Tibial artery (tissue), 4 donors: Measurements from ENCODE around the gene PRR15.
"Not testable (repeated sequence)": the region's sequence is repeated elsewhere in the genome, so short reads cannot be mapped to it uniquely, and the experiment has no call there.

ENCODE experiments used
- DNase-seq, 2 donors: peaks; one replicate each; pipeline ENCODE4 v3.0.0-alpha.2; 2019
- H3K27ac ChIP-seq, 2 donors: fragments of 200-600 bp; sonication (generic) in 1 of 2; 1 replicate in 1 of 2; 2 replicates in 1 of 2; pipeline ENCODE4 v1.5.1; 2018 to 2019; ENCODE audit warnings: mild to moderate bottlenecking in 1 of 2
- H3K27me3 ChIP-seq, 2 donors: fragments of 200-600 bp; sonication (generic) in 1 of 2; one replicate each; pipeline versions ENCODE4 v1.5.1 to v1.6.0; 2016 to 2019
- H3K36me3 ChIP-seq, 3 donors: fragments of 200-600 bp; sonication (generic) in 2 of 3; one replicate each; pipeline ENCODE4 v1.5.1; 2016 to 2019; ENCODE audit warnings: mild to moderate bottlenecking in 2 of 3
- H3K4me1 ChIP-seq, 4 donors: fragments of 200-600 bp; sonication (generic) in 2 of 4; 1 replicate in 3 of 4; 2 replicates in 1 of 4; pipeline ENCODE4 v1.5.1; 2016 to 2019
- H3K4me3 ChIP-seq, 2 donors: fragments of 200-600 bp; sonication (generic) in 1 of 2; 1 replicate in 1 of 2; 2 replicates in 1 of 2; pipeline ENCODE4 v1.5.1; 2018 to 2019; ENCODE audit warnings: mild to moderate bottlenecking in 2 of 2
- H3K9me3 ChIP-seq, 3 donors: fragments of 200-600 bp; sonication (generic) in 1 of 3; one replicate each; pipeline ENCODE4 v1.5.1; 2016 to 2019
- intact Hi-C: fragments of 100-400 bp; cut with DNase I; formaldehyde crosslinking; loops from one replicate; pipeline ENCODE4 v1.15.0; 2023; ENCODE audit warnings: low total_unique reads
- TF ChIP-seq, protein P1 (sequence below), 2 experiments: fragments of 200-600 bp in 1 of 2; fragments of 450-650 bp in 1 of 2; IDR thresholded peaks; one replicate each; pipeline ENCODE4 v1.5.1; 2017 to 2019; ENCODE audit warnings: antibody characterized with exemption in 2 of 2, mild to moderate bottlenecking in 1 of 2, moderate library complexity in 1 of 2

Gene PRR15, protein sequence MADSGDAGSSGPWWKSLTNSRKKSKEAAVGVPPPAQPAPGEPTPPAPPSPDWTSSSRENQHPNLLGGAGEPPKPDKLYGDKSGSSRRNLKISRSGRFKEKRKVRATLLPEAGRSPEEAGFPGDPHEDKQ

DNA sequence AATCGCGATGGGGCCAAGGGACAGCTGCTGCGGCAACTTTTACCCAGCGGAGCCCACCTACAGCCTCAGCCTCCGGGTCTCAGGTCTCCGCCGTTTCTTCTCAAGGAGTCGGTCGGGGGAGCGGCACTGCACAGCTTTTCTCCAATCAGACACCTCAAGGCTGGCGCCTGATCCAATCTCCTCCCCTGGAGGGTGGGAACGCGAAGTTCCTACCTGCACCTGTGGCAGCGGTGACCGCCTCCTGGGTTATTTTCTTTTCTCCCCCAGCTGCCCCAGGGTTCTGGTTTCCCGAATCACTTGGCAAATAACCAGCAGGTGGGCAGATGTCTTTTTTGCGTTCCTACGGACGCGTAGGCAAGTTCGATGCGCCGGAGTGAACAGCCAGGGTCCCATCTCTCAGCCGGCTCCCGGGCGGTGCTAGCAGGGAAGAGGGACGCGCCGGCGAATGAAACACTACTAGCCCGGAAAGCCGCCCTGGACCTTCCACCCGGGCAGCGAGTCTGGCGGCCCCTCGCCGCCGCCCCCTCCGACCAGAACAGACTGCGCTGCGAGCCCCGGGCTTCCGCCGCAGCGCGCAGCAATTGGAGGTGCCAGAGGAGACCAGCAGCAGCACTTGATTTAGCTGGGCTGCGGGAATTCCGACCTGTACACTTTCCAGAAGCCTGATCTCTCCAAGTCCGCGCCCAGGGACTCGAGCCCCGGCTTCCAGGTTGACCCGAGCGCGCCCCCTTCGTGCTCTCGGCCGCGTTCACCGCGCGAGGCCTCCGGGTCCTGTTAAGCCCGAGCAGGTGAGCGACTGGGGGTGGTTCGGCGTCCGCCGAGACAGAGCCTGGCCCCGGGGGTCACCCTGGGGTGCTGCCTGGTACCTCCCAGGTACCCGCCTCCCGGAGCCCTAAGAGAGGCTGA lies at the start of gene PRR15:
Gene PRR15, plus strand, starts transcription at position 246 of the 906 bp plus-strand sequence. CDS start 2,495 bp downstream, outside the sequence.
- H3K9me3 ChIP-seq: no peaks in the 10 kb centered on the region
- peak; percentile 48 to 77 for DNase-seq
- no peaks in the 10 kb centered on the region for H3K36me3 ChIP-seq
- H3K4me3 ChIP-seq: peak within 1 kb of the TSS; percentile 50 to 57
- peak within 1 kb of the TSS; percentile 5 to 51 for H3K27ac ChIP-seq
- peaks cover 0 to 47% of the 10 kb centered on the region in 2 donors for H3K27me3 ChIP-seq
- peaks cover 0 to 41% (median 33%) of the 10 kb centered on the region in 4 donors for H3K4me1 ChIP-seq
- intact Hi-C loops: no loop called here
- TF ChIP-seq, protein P1, sequence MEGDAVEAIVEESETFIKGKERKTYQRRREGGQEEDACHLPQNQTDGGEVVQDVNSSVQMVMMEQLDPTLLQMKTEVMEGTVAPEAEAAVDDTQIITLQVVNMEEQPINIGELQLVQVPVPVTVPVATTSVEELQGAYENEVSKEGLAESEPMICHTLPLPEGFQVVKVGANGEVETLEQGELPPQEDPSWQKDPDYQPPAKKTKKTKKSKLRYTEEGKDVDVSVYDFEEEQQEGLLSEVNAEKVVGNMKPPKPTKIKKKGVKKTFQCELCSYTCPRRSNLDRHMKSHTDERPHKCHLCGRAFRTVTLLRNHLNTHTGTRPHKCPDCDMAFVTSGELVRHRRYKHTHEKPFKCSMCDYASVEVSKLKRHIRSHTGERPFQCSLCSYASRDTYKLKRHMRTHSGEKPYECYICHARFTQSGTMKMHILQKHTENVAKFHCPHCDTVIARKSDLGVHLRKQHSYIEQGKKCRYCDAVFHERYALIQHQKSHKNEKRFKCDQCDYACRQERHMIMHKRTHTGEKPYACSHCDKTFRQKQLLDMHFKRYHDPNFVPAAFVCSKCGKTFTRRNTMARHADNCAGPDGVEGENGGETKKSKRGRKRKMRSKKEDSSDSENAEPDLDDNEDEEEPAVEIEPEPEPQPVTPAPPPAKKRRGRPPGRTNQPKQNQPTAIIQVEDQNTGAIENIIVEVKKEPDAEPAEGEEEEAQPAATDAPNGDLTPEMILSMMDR (IDR thresholded peaks at IDR 0.05): no peak

DNA sequence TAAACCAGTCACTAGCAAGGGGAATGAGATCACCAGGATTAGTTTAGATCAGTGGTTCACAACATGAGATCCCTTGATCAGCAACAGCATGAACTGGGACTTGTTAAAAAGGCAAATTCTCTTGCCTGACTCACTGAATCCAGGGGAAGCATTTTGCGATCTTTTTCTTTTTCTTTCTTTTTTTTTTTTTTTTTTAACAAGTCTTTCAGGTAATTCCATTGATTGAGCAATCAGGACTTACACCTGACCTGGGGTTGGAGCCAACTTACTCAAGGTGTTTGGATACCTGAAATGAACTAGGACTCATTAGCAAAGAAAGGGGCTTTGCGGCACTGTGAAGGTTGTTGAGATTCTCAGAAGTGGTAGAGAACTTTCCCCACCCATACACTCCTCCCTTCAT lies 47.1 kb upstream of the PRR15 start:
- H3K27me3 ChIP-seq: no peaks in the 10 kb centered on the region
- no peaks in the 10 kb centered on the region for H3K36me3 ChIP-seq
- H3K4me1 ChIP-seq: no peaks in the 10 kb centered on the region
- intact Hi-C loops: no loop called here
- peaks cover 0 to 2% (median 0%) of the 10 kb centered on the region in 3 donors for H3K9me3 ChIP-seq
- no peak for DNase-seq
- H3K27ac ChIP-seq: no peak overlapping the region
- H3K4me3 ChIP-seq: no peak overlapping the region
- TF ChIP-seq, protein P1 (IDR thresholded peaks at IDR 0.05): no peak

DNA sequence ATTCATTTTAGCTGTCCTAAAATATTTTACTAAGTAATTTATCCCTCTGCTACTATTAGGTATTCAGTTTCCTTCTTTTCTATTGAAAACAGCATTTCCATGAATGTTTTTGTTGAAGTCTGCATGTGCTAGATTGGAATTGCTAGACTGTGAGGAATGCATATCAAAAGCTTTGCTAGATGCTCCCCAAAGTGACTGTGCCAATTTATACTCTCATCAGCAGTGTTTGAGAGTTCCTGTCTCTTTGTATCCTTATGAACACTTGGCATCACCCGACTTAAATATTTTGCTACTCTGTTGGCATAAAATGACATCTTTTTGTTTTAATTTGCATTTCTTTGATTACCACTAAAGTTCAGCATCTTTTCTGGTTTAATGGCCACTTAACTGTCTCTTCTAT lies 45.0 kb upstream of the PRR15 start:
- H3K4me1 ChIP-seq: no peaks in the 10 kb centered on the region
- H3K4me3 ChIP-seq: no peak overlapping the region
- peaks cover 0 to 7% (median 0%) of the 10 kb centered on the region in 3 donors for H3K9me3 ChIP-seq
- H3K27me3 ChIP-seq: no peaks in the 10 kb centered on the region
- no peak for DNase-seq
- H3K27ac ChIP-seq: no peak overlapping the region
- TF ChIP-seq, protein P1 (IDR thresholded peaks at IDR 0.05): no peak
- intact Hi-C loops: no loop called here
- H3K36me3 ChIP-seq: no peaks in the 10 kb centered on the region

DNA sequence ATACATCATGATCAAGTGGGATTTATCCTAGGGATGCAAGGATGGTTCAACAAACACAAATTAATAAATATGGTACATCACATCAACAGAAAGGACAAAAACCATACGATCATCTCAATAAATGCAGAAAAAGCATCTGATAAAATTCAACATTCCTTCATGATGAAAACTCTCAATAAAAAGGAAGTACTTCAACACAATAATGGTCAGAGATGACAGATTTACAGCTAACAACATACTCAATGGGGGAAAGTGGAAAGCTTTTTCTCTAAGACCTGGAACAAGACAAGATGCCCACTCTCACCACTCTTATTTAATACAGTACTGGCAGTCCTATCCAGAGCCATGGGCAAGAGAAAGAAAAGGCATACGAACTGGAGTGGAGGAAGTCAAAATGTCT lies 39.9 kb upstream of the PRR15 start:
- Histone ChIP-seq H3K9me3 (peaks cover 0 to 7% (median 0%) of the 10 kb centered on the region in 3 donors), H3K4me3 (no peak overlapping the region), H3K27me3 (no peaks in the 10 kb centered on the region), H3K36me3 (no peaks in the 10 kb centered on the region), H3K4me1 (no peaks in the 10 kb centered on the region), H3K27ac (no peak overlapping the region)
- TF ChIP-seq, protein P1 (IDR thresholded peaks at IDR 0.05): no peak
- DNase-seq: no peak
- intact Hi-C loops: no loop called here

DNA sequence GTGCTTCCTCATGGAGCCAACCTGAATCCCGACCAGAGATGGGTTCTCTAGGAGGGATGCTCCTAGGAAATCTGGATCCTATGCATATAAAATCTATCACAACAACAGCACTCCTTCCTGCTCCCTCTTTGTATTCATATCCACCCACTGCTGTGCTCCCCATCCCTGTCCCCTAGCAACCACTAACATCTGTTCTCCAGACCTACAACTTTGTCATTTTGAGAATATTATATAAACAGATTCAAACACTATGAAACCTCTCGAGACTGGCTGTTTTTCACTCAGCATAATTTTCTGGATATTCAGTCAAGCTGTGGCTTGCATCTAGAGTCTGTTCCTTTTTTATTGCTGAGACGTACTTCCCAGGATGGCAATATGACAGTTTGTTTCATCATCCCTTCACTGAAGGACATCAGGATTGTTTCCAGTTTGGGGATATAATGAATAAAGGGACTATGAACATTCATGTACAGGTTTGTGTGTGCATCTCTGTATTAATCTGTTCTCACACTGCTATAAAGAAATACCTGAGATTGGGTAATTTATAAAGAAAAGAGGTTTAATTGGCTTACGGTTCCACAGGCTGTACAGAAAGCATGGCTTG lies 36.0 kb upstream of the PRR15 start:
- no peaks in the 10 kb centered on the region for H3K27me3 ChIP-seq
- intact Hi-C loops: no loop called here
- no peaks in the 10 kb centered on the region for H3K4me1 ChIP-seq
- no peaks in the 10 kb centered on the region for H3K36me3 ChIP-seq
- no peaks in the 10 kb centered on the region for H3K9me3 ChIP-seq
- TF ChIP-seq, protein P1 (IDR thresholded peaks at IDR 0.05): no peak
- no peak overlapping the region for H3K27ac ChIP-seq
- no peak for DNase-seq
- H3K4me3 ChIP-seq: no peak overlapping the region

DNA sequence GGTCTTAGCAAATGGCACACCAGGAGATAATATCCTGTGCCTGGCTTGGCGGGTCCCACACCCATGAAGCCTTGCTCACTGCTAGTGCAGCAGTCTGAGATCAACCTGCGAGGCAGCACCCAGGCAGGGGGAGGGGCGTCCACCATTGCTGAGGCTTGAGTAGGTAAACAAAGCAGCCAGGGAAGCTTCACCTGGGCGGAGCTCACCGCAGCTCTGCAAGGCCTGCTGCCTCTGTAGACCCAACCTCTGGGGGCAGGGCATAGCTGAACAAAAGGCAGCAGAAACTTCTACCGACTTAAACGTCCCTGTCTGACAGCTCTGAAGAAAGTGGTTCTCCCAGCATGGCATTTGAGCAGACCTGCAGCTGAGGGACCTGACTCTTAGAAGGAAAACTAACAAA lies 35.1 kb upstream of the PRR15 start:
- intact Hi-C loops: not testable (repeated sequence)

More for the DNA sequence above, 35.1 kb upstream of the PRR15 start:
- not testable (repeated sequence) for DNase-seq, H3K4me1 ChIP-seq, H3K27me3 ChIP-seq, H3K27ac ChIP-seq, H3K4me3 ChIP-seq, H3K36me3 ChIP-seq, H3K9me3 ChIP-seq
